Ishikawa (cell line): ENCODE results near the gene ANKS4B.

Experiments
- CEBPB ChIP-seq: IDR thresholded peaks from 2 replicates; pipeline ENCODE4 v1.6.1; 2012
- CREB1 ChIP-seq: IDR thresholded peaks from 2 replicates; pipeline ENCODE4 v1.6.1; 2012; ENCODE audit warnings: low read depth
- EGR1 ChIP-seq: IDR thresholded peaks from 2 replicates; pipeline ENCODE4 v1.6.1; 2012
- EP300 ChIP-seq: IDR thresholded peaks from 2 replicates; pipeline ENCODE4 v1.6.1; 2012; ENCODE audit warnings: borderline replicate concordance
- FOXM1 ChIP-seq: IDR thresholded peaks from 2 replicates; pipeline ENCODE4 v1.6.1; 2012; ENCODE audit warnings: low read depth, borderline replicate concordance
- NFIC ChIP-seq: IDR thresholded peaks from 2 replicates; pipeline ENCODE4 v1.6.1; 2012
- RAD21 ChIP-seq: IDR thresholded peaks from 2 replicates; pipeline ENCODE4 v1.6.1; 2012; ENCODE audit warnings: low read depth
- TAF1 ChIP-seq: IDR thresholded peaks from 2 replicates; pipeline ENCODE4 v1.6.1; 2012; ENCODE audit warnings: low read depth, mild to moderate bottlenecking
- TCF12 ChIP-seq: IDR thresholded peaks from 2 replicates; pipeline ENCODE4 v1.6.1; 2012; ENCODE audit warnings: low read depth
- TEAD4 ChIP-seq: IDR thresholded peaks from 2 replicates; pipeline ENCODE4 v1.6.1; 2012
- YY1 ChIP-seq: IDR thresholded peaks from 2 replicates; pipeline ENCODE4 v1.6.1; 2012; ENCODE audit warnings: low read depth
- ZBTB7A ChIP-seq: IDR thresholded peaks from 2 replicates; pipeline ENCODE4 v1.6.1; 2012; ENCODE audit warnings: low read depth
- TF ChIP-seq, protein P1 (sequence below): IDR thresholded peaks from 2 replicates; pipeline ENCODE4 v1.6.1; 2012
- TF ChIP-seq, protein P2 (sequence below): IDR thresholded peaks from 2 replicates; pipeline ENCODE4 v1.6.1; 2012; ENCODE audit warnings: low read depth, mild to moderate bottlenecking
- TF ChIP-seq, protein P3 (sequence below): IDR thresholded peaks from 2 replicates; pipeline ENCODE4 v1.6.1; 2012

Gene ANKS4B

DNA sequence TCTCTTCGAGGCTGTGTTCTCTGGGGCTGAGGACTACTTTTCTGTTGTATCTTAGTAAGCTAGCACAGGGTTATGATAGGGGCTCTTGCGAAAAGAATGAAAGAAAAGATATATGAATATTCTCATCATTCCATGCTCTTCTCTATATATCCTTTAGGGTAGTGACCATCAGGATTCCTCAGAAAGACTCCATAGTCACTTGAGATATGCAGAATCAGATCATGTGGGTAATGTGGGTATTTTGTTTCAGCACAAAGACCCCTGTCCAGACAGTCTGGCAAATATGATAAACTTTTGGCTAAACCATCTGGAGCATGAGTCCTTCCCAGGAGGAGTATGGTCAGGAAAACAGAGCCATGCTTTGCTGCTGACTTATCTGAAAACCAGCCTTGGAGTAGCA is 23.1 kb downstream of the ANKS4B start:
- TF ChIP-seq TCF12 (no peak), TEAD4 (no peak), NFIC (no peak), EP300 (no peak), EGR1 (no peak), TAF1 (no peak), RAD21 (no peak), FOXM1 (no peak), ZBTB7A (no peak), YY1 (no peak), CREB1 (no peak), CEBPB (no peak)
- TF ChIP-seq, protein P1, sequence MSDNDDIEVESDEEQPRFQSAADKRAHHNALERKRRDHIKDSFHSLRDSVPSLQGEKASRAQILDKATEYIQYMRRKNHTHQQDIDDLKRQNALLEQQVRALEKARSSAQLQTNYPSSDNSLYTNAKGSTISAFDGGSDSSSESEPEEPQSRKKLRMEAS: no peak
- TF ChIP-seq, protein P2, sequence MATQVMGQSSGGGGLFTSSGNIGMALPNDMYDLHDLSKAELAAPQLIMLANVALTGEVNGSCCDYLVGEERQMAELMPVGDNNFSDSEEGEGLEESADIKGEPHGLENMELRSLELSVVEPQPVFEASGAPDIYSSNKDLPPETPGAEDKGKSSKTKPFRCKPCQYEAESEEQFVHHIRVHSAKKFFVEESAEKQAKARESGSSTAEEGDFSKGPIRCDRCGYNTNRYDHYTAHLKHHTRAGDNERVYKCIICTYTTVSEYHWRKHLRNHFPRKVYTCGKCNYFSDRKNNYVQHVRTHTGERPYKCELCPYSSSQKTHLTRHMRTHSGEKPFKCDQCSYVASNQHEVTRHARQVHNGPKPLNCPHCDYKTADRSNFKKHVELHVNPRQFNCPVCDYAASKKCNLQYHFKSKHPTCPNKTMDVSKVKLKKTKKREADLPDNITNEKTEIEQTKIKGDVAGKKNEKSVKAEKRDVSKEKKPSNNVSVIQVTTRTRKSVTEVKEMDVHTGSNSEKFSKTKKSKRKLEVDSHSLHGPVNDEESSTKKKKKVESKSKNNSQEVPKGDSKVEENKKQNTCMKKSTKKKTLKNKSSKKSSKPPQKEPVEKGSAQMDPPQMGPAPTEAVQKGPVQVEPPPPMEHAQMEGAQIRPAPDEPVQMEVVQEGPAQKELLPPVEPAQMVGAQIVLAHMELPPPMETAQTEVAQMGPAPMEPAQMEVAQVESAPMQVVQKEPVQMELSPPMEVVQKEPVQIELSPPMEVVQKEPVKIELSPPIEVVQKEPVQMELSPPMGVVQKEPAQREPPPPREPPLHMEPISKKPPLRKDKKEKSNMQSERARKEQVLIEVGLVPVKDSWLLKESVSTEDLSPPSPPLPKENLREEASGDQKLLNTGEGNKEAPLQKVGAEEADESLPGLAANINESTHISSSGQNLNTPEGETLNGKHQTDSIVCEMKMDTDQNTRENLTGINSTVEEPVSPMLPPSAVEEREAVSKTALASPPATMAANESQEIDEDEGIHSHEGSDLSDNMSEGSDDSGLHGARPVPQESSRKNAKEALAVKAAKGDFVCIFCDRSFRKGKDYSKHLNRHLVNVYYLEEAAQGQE: no peak
- TF ChIP-seq, protein P3, sequence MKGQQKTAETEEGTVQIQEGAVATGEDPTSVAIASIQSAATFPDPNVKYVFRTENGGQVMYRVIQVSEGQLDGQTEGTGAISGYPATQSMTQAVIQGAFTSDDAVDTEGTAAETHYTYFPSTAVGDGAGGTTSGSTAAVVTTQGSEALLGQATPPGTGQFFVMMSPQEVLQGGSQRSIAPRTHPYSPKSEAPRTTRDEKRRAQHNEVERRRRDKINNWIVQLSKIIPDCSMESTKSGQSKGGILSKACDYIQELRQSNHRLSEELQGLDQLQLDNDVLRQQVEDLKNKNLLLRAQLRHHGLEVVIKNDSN: no peak

DNA sequence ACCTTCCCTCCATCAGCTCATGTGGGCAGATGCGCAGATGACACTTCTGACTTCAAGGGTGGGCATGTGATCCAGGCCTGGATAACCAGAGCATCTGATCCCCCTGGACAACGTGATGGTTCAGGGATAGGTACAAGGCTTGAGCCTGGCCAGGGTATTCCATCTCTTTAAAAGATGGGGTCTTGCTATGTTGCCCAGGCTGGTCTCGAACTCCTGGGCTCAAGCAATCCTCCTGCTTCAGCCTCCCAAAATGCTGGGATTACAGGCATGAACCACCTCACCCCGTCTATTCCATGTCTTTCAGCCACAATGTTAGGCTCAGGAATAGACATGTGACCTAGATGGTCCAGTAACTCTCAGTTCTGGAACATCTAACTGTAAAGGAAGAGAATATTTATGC is 23.8 kb downstream of the ANKS4B start:
- TF ChIP-seq, protein P1: no peak
- no peak for TF ChIP-seq TEAD4
- no peak for TF ChIP-seq YY1
- TF ChIP-seq, protein P3: no peak
- TF ChIP-seq CREB1: no peak
- TF ChIP-seq CEBPB: no peak
- TF ChIP-seq TCF12: no peak
- no peak for TF ChIP-seq NFIC
- TF ChIP-seq, protein P2: no peak
- no peak for TF ChIP-seq EP300
- TF ChIP-seq ZBTB7A: no peak

DNA sequence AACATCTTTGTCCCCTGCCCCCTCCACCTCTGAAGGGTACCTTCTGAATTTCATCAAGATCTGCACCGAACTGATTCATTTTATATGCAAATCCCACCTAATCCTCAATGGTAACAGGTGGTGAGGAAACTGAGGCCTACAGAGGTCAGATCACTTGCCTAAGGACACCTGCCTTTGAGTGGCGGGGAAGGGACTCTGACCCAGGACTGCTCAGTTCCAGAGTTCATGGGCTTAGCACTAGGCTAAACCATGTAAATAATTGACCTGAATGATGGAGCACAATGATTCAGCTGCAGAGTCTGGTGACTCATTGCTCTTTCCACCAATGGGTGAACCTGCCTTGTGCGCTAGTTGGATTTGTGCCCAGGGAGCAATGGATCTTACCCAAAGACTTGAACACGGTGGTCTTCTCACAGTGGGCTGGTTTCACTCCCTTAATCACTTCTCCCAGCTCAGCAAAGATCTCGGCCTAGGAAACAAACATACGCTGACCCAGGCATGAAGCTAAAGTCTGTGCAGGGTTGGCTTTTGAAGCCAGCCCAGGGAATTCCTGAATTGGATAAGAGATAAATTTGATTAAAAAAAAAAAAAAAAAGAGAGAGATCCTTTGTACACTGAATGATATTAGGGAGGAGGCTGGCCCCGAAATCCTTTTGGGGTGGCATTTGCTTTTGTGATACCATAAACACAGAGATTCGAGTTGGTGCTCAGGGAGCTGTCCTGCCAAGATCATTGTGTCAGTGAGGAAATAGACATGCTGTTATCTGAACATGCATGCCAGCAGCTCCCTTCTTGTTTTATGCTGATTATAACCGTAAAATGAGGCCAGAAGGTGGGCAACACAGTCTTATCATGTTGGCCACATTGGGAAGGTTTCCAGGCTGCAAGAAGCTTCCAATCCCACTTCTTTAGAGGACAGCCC is 27.6 kb downstream of the ANKS4B start:
- TF ChIP-seq EP300 (no peak), NFIC (no peak), CREB1 (no peak), FOXM1 (no peak), TEAD4 (no peak), RAD21 (no peak), TAF1 (no peak), ZBTB7A (no peak), EGR1 (no peak), YY1 (no peak), CEBPB (no peak), TCF12 (no peak)
- TF ChIP-seq, protein P2: no peak
- TF ChIP-seq, protein P1: no peak
- TF ChIP-seq, protein P3: no peak
